Measurements from ENCODE around the gene PIBF1.
"Not testable (repeated sequence)": the region's sequence is repeated elsewhere in the genome, so short reads cannot be mapped to it uniquely, and the experiment has no call there.

PIBF1 gene

GRCh38 chr13:72911981-72912380 is 130.0 kb downstream of the PIBF1 start:
- no peak for TF ChIP-seq ZFX (IDR thresholded peaks at IDR 0.05; ENCODE audit: borderline replicate concordance)
- TF ChIP-seq, protein P1, sequence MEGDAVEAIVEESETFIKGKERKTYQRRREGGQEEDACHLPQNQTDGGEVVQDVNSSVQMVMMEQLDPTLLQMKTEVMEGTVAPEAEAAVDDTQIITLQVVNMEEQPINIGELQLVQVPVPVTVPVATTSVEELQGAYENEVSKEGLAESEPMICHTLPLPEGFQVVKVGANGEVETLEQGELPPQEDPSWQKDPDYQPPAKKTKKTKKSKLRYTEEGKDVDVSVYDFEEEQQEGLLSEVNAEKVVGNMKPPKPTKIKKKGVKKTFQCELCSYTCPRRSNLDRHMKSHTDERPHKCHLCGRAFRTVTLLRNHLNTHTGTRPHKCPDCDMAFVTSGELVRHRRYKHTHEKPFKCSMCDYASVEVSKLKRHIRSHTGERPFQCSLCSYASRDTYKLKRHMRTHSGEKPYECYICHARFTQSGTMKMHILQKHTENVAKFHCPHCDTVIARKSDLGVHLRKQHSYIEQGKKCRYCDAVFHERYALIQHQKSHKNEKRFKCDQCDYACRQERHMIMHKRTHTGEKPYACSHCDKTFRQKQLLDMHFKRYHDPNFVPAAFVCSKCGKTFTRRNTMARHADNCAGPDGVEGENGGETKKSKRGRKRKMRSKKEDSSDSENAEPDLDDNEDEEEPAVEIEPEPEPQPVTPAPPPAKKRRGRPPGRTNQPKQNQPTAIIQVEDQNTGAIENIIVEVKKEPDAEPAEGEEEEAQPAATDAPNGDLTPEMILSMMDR (IDR thresholded peaks at IDR 0.05) = no peak
- no peak overlapping the region for H3K27ac ChIP-seq

DNA sequence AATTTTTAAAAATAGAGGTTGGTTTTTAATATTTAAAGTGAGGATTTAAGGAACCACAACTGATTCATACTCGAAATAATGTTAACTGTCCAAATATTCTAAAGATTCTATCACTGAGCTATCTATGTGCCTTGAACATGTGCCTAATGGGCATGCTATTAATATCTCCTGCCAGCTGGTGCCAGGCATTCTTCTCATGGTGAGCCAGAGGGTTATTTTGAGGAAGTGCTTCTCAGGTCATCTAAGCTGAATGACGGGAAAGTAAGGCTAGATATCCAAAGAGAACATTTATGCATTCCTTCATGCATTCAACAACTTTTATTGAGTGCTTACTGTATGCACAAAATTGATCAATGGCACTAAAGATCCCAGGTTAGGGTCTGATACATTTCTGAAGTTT is 138.2 kb downstream of the PIBF1 start:
- TF ChIP-seq, protein P1 (IDR thresholded peaks at IDR 0.05) = no peak
- TF ChIP-seq ZFX (IDR thresholded peaks at IDR 0.05; ENCODE audit: borderline replicate concordance) = no peak

DNA sequence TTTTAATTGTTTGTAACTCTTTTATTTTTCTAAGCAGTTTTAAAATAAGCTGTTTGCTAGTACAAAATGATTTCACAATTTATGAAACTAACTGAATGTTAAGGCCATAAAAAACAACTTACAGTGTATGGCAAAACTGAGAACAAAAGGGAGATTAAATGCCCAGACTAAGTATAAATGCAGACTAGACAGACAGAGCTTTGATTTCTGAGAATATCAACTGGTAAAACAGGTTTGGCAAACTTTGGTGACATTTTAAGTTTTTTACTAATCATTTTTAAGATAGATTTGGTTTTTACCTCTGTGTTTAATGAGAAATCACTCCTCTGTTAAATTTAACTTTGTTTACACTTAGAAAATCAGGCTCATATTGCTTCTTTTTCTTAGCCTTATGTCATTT is 149.4 kb downstream of the PIBF1 start:
- no peak overlapping the region for H3K27ac ChIP-seq
- TF ChIP-seq ZFX (IDR thresholded peaks at IDR 0.05; ENCODE audit: borderline replicate concordance) = no peak
- TF ChIP-seq, protein P1 (IDR thresholded peaks at IDR 0.05) = no peak

More for the DNA sequence above, 138.2 kb downstream of the PIBF1 start:
- H3K27ac ChIP-seq = no peak overlapping the region

GRCh38 chr13:72932250-72932649 is 150.3 kb downstream of the PIBF1 start:
- TF ChIP-seq, protein P1 (IDR thresholded peaks at IDR 0.05) = no peak
- H3K27ac ChIP-seq = no peak overlapping the region

DNA sequence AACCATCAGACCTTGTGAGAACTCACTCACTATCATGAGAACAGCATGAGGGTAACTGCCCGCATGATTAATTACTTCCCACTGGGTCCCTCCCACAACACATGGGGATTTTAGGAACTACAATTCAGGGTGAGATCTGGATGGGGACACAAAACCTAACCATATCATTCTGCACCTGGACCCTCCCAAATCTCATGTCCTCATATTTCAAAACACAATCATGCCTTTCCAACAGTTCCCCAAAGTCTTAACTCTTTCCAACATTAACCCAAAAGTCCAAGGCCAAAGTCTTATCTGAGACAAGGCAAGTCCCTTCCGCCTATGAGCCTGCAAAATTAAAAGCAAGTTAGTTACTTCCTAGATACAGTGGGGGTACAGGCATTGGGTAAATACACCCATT is 164.3 kb downstream of the PIBF1 start:
- H3K27ac ChIP-seq = not testable (repeated sequence)

DNA sequence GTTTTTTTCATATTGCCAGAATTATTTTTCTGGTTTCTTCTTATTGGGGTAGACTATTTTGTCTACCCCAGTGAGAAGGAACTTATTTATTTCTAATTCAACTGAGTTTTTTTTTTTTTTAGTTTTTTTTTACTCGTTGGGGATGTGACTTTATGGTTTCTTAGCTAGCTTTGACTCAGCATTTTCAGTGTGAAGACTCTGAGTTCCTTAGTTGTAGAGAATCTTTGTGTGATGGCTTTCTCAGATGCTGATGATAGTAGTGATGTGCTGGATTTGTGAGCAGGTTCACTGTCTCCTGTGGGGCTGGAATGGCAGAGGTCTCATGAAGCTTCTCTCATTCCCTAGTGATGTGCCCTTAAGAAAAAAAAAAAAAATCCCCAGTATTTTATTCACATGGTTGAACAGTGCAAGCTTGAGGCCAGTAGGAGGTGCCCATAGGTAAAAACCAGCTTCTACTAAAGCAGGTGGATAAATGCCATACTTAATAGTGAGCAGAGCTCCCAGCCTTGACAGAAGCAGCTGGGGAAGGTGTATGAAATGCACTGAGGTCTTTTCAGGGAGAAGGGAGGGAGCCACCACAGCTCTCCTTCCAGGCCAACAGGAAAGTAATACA is 170.7 kb downstream of the PIBF1 start:
- no peak overlapping the region for H3K27ac ChIP-seq
- TF ChIP-seq, protein P1 (IDR thresholded peaks at IDR 0.05) = peak; percentile 35
- TF ChIP-seq ZFX (IDR thresholded peaks at IDR 0.05; ENCODE audit: borderline replicate concordance) = no peak

DNA sequence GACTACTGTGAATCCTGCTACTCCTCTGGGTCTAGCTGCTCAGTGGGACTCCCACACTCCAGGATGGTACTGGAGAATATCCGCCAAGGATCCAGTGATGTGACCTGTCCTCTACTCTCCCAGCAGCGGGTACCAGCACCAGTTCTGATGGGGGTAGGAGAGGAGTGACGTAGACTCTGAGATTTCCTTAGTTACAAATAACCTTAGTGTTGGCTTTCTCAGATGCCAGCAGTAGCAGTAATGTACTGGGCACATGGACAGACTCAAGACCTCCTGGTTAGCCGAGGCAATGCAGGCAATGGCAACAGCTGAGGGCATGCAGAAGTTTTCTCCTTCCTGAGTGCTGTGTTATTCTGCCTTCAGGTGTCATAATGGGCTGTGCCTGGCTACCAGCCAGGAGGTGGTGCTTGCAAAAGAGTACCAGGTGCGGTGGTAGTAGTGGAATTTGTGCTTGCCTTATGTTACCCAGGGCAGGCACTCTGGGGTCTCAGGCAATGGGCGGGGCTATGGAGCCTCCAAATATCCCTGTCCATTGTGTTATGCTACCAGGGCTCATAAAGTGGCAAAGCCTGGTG is 171.5 kb downstream of the PIBF1 start:
- TF ChIP-seq, protein P1 (IDR thresholded peaks at IDR 0.05) = no peak
- no peak for TF ChIP-seq ZFX (IDR thresholded peaks at IDR 0.05; ENCODE audit: borderline replicate concordance)

GRCh38 chr13:72959643-72960042 is 177.7 kb downstream of the PIBF1 start:
- TF ChIP-seq, protein P1 (IDR thresholded peaks at IDR 0.05) = no peak
- TF ChIP-seq ZFX (IDR thresholded peaks at IDR 0.05; ENCODE audit: borderline replicate concordance) = no peak
- H3K27ac ChIP-seq = peak overlapping the region; percentile 71

More for the DNA sequence above, 171.5 kb downstream of the PIBF1 start:
- no peak overlapping the region for H3K27ac ChIP-seq
